Prostate gland (tissue), 2 donors: ENCODE data around the gene HHEX.

Experiments
- CTCF ChIP-seq, 4 experiments: fragments of 200-600 bp in 2 of 4; fragments of 450-650 bp in 2 of 4; sonication (generic) in 2 of 4; IDR thresholded peaks; 1 replicate in 3 of 4; 2 replicates in 1 of 4; pipeline ENCODE4 v1.5.1; 2016 to 2019; ENCODE audit warnings: antibody characterized with exemption in 4 of 4, mild to moderate bottlenecking in 2 of 4, moderate library complexity in 2 of 4
- POLR2A ChIP-seq: fragments of 450-650 bp; IDR thresholded peaks from one replicate; pipeline ENCODE4 v1.6.1; 2016; ENCODE audit warnings: antibody characterized with exemption, mild to moderate bottlenecking
- POLR2AphosphoS5 ChIP-seq: sonication (generic); formaldehyde crosslinking; IDR thresholded peaks from one replicate; pipeline ENCODE4 v1.6.1; 2017; ENCODE audit warnings: antibody characterized with exemption

- TF ChIP-seq CTCF (IDR thresholded peaks at IDR 0.05) (no peak), POLR2A (no peak), POLR2AphosphoS5 (no peak)
Measured at GRCh38 chr10:92664322-92664721, 25.4 kb upstream of the HHEX start.
